Gastrocnemius medialis (tissue), 4 donors: ENCODE data around the gene SLC25A26. TPM values are rescaled to one million over a fixed set of nuclear protein-coding genes. Genes with fewer than 3 reads are reported as not detected.
A peak's percentile ranks its signal among the peaks of the same experiment; 100 is the strongest.

Experiments used
- ATAC-seq, 2 donors: fragments of 150-250 bp; one replicate each; pipeline ENCODE4 v1.9.1; 2016
- DNase-seq, 2 donors: peaks; one replicate each; pipeline ENCODE4 v3.0.0-alpha.2; 2019
- H3K27ac ChIP-seq, 4 donors: fragments of 200-600 bp; sonication (generic); 1 replicate in 1 of 4; 2 replicates in 3 of 4; pipeline ENCODE4 v1.5.1; 2016 to 2018; ENCODE audit warnings: mild to moderate bottlenecking in 2 of 4, moderate library complexity in 1 of 4
- H3K27me3 ChIP-seq, 3 donors: fragments of 200-600 bp; sonication (generic) in 2 of 3; 1 replicate in 1 of 3; 2 replicates in 2 of 3; pipeline versions ENCODE4 v1.5.1 to v1.6.0; 2016 to 2019; ENCODE audit warnings: mild to moderate bottlenecking in 1 of 3, moderate library complexity in 1 of 3
- H3K36me3 ChIP-seq, 2 donors: fragments of 200-600 bp; sonication (generic) in 1 of 2; one replicate each; pipeline ENCODE4 v1.5.1; 2017 to 2018
- H3K4me1 ChIP-seq, 2 donors: fragments of 200-600 bp; sonication (generic) in 1 of 2; one replicate each; pipeline ENCODE4 v1.5.1; 2016 to 2017; ENCODE audit warnings: mild to moderate bottlenecking in 2 of 2
- H3K4me3 ChIP-seq, 4 donors: fragments of 200-600 bp; sonication (generic) in 3 of 4; 1 replicate in 1 of 4; 2 replicates in 3 of 4; pipeline ENCODE4 v1.5.1; 2016 to 2019; ENCODE audit warnings: mild to moderate bottlenecking in 2 of 4
- H3K9me3 ChIP-seq, 3 donors: fragments of 200-600 bp; sonication (generic) in 2 of 3; 1 replicate in 1 of 3; 2 replicates in 2 of 3; pipeline ENCODE4 v1.5.1; 2016 to 2019
- CTCF ChIP-seq, 5 experiments: fragments of 450-650 bp in 3 of 5; fragments of 200-600 bp in 2 of 5; sonication (generic) in 2 of 5; IDR thresholded peaks in 4 of 5; conservative IDR thresholded peaks in 1 of 5; 1 replicate in 4 of 5; 2 replicates in 1 of 5; pipeline ENCODE4 v1.5.1; 2016 to 2019; ENCODE audit warnings: antibody characterized with exemption in 5 of 5, mild to moderate bottlenecking in 3 of 5, moderate library complexity in 3 of 5
- POLR2A ChIP-seq, 2 donors: fragments of 450-650 bp; IDR thresholded peaks; one replicate each; pipeline ENCODE4 v1.6.1; 2017; ENCODE audit warnings: antibody characterized with exemption in 2 of 2, mild to moderate bottlenecking in 2 of 2, moderate library complexity in 2 of 2
- in situ Hi-C, 4 donors: fragments of 200-750 bp; cut with MboI; loops; one replicate each; pipeline versions ENCODE4 v1.15.0 to v1.8.0; 2017; ENCODE audit warnings: low sequenced_read_pairs in 4 of 4
- intact Hi-C: fragments of 100-400 bp; cut with DNase I; formaldehyde crosslinking; loops from one replicate; pipeline ENCODE4 v1.15.1; 2023; ENCODE audit warnings: low total_unique reads
- total RNA-seq, 4 donors: library from RNA; depleted of rRNA; stranded (reverse); fragments of >200 nt; gene quantifications; one replicate each; pipeline versions ENCODE4 v1.1.0 to v1.2.3, GENCODE V29; 2016

The SLC25A26 gene
- total RNA-seq, 4 donors from 2014 or later, result 24.1 to 44.3 (median 32.4) TPM

GRCh38 chr3:66396888-66397287 lies 176.1 kb downstream of the SLC25A26 start:
- no peak for DNase-seq
- TF ChIP-seq CTCF (IDR thresholded peaks at IDR 0.05 in 4 of 5, conservative IDR thresholded peaks at IDR 0.05 in 1 of 5), result no peak
- no peak for TF ChIP-seq POLR2A (IDR thresholded peaks at IDR 0.05)
- H3K27ac ChIP-seq, result no peak overlapping the region
- peaks cover 0 to 19% of the 10 kb centered on the region in 2 donors for H3K36me3 ChIP-seq
- in situ Hi-C loops (no loop called here), intact Hi-C loops (loop anchor here (5.0 kb wide), 1 partner anchor 130 kb away; no protein-coding TSS in a partner anchor)
- H3K4me3 ChIP-seq, result no peak overlapping the region
- peaks cover 51 to 75% of the 10 kb centered on the region in 2 donors for H3K4me1 ChIP-seq
- no peaks in the 10 kb centered on the region for H3K9me3 ChIP-seq
- no peak for ATAC-seq
- no peaks in the 10 kb centered on the region for H3K27me3 ChIP-seq

- Histone ChIP-seq H3K4me1 (peaks cover 57 to 75% of the 10 kb centered on the region in 2 donors), H3K27ac (peak overlapping the region; percentile 38 to 87 (median 78)), H3K4me3 (no peak overlapping the region), H3K36me3 (peaks cover 0 to 19% of the 10 kb centered on the region in 2 donors), H3K9me3 (no peaks in the 10 kb centered on the region), H3K27me3 (no peaks in the 10 kb centered on the region)
- intact Hi-C loops (loop anchor here (5.0 kb wide), 1 partner anchor 130 kb away; no protein-coding TSS in a partner anchor), in situ Hi-C loops (no loop called here)
- peak; percentile 63 to 74 for DNase-seq
- TF ChIP-seq CTCF (IDR thresholded peaks at IDR 0.05 in 4 of 5, conservative IDR thresholded peaks at IDR 0.05 in 1 of 5), result no peak
- no peak for TF ChIP-seq POLR2A (IDR thresholded peaks at IDR 0.05)
- ATAC-seq, result peak; percentile 69 to 81
Measured at GRCh38 chr3:66397745-66398144, 176.9 kb downstream of the SLC25A26 start.

GRCh38 chr3:66398228-66399025 lies 177.6 kb downstream of the SLC25A26 start:
- Histone ChIP-seq H3K27me3 (no peaks in the 10 kb centered on the region), H3K27ac (peak overlapping the region; percentile 38 to 87 (median 78)), H3K9me3 (no peaks in the 10 kb centered on the region), H3K4me1 (peaks cover 60 to 72% of the 10 kb centered on the region in 2 donors), H3K36me3 (peaks cover 0 to 19% of the 10 kb centered on the region in 2 donors), H3K4me3 (no peak overlapping the region)
- intact Hi-C loops (loop anchor here (5.0 kb wide), 1 partner anchor 131 kb away; no protein-coding TSS in a partner anchor), in situ Hi-C loops (no loop called here)
- DNase-seq, result peak; percentile 52 to 67
- ATAC-seq, result peak; percentile 68 to 72
- TF ChIP-seq CTCF (IDR thresholded peaks at IDR 0.05 in 4 of 5, conservative IDR thresholded peaks at IDR 0.05 in 1 of 5), result no peak
- peak in 1 of 2 donors; percentile 17 for TF ChIP-seq POLR2A (IDR thresholded peaks at IDR 0.05)

GRCh38 chr3:66399529-66400232 lies 178.9 kb downstream of the SLC25A26 start:
- ATAC-seq (no peak), DNase-seq (no peak)
- intact Hi-C loops (loop anchor here (5.0 kb wide), 1 partner anchor 132 kb away; no protein-coding TSS in a partner anchor), in situ Hi-C loops (loop anchor here (5.0 to 10.0 kb wide), 2 partner anchors 415 to 418 kb away; no protein-coding TSS in a partner anchor)
- Histone ChIP-seq H3K27me3 (no peaks in the 10 kb centered on the region), H3K4me3 (no peak overlapping the region), H3K4me1 (peaks cover 57 to 66% of the 10 kb centered on the region in 2 donors), H3K27ac (peak overlapping the region; percentile 38 to 87 (median 78)), H3K9me3 (no peaks in the 10 kb centered on the region), H3K36me3 (peaks cover 0 to 27% of the 10 kb centered on the region in 2 donors)
- TF ChIP-seq POLR2A (IDR thresholded peaks at IDR 0.05) (no peak), CTCF (IDR thresholded peaks at IDR 0.05 in 4 of 5, conservative IDR thresholded peaks at IDR 0.05 in 1 of 5) (no peak)
